T-helper 2 cell treated with Interferon-gamma antibody and Interleukin-4, amounts not matched to agents 100 ng/mL and 5 ng/mL, for 36 hours (primary cell): ENCODE data around the gene COX4I1. TPM values are rescaled to one million over a fixed set of nuclear protein-coding genes. Genes with fewer than 3 reads are reported as not detected.

ENCODE experiments used
- intact Hi-C: fragments of 100-400 bp; cut with micrococcal nuclease; formaldehyde crosslinking; loops from one replicate; pipeline ENCODE4 v1.15.1; 2023
- total RNA-seq: library from RNA; stranded (reverse); gene quantifications from 2 replicates; pipeline ENCODE4 v1.2.3, GENCODE V29; 2022

Gene COX4I1
- 434 and 448 TPM in 2 replicates for total RNA-seq

DNA sequence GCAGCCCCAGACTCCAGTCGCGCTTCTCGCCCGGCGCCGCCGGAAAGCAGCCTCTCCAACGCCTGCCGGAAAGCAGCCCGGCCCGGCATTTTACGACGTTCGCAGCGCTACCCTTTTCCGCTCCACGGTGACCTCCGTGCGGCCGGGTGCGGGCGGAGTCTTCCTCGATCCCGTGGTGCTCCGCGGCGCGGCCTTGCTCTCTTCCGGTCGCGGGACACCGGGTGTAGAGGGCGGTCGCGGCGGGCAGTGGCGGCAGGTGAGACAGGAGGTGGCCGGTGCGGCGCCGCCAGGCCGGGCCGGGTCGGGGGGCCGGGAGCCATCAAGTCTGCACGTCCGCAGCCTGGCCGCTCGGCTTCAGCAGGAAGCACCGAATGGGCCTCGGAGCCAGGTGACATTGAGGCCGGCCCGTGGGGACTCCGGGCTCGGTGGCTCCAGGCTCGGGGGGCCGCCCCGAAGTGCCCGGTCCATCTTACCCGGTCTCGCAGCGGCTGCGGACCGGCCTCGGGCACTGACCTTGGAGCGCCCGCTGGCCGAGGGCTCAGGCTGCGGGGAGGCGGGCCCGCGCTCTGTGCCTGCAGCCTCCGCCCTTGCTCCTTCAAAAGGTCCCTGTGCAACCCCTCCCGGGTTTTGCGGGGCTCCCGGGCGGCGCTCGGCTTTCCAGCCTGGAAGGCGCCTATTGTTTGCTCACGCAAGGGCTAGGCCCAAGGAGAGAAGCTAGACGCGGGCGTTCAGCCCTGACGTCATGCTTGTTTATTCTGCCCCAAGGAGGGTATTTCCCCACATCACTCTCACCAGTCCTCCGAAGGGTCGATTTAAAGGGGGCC is at the start of gene COX4I1, which contains the start of gene EMC8:
Gene COX4I1, plus strand, starts transcription at position 199 of the 824 bp plus-strand sequence. CDS start 1,511 bp downstream, outside the sequence.
Gene EMC8, minus strand, starts transcription at position 48 of the 824 bp plus-strand sequence. CDS start 249 bp downstream, outside the sequence.
- intact Hi-C loops: loop anchor here (1.0 to 10.0 kb wide), 4 partner anchors 112 to 755 kb away; partner anchors contain the start of genes GINS2 and MTHFSD

DNA sequence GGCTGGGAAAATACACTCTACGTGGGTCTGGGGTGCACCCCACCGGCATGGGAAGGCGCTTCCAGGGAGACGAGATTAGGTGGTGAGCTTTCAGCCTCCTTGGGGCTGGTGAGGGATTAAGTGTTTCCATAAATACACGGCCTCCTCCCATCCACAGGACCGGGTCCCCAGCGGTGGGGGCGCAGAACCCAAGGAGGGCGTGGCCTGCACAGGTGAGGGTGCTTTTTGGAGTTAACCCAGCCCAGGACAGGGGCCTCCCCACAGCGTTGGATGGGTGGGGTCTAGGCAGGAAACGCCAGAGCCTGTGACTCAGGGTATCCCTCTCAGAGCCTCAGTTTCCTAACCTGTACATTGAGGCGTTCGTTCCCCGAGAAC is 49.7 kb upstream of the COX4I1 start:
- intact Hi-C loops: no loop called here

DNA sequence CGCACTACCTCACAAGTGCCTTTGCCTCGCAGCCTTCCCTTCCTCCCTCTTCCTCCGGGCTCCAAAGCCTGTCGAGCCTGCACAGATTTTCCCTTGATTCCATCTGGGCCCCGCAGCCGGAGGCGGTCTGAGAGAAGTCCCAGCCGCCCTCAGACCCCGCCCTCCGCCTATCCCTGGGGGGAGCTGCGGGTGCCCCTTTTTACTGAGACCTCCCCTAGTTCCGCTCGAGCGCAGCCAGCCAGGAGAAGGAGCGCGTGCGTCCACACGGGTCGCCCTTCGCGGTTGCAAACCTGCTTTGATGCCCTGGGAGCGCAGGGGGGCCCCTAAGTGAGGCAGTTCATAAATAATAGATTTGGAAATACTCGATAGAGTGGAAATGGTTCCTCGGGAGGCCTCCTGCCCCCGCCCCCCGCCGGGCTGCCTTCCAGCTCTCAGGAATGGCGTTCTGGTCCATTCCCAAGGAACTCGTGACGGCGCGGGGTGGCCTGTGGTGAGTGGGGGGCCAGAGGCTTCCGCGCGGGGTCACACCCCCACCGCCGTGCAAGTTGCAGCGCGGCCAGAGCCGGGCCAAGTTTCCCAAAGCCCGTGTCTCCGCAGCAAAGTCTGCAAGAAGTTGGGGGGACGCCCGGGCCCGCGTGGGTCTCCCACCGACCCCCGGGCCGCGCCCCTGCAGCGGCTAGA is 49.2 kb upstream of the COX4I1 start:
- intact Hi-C loops: no loop called here

DNA sequence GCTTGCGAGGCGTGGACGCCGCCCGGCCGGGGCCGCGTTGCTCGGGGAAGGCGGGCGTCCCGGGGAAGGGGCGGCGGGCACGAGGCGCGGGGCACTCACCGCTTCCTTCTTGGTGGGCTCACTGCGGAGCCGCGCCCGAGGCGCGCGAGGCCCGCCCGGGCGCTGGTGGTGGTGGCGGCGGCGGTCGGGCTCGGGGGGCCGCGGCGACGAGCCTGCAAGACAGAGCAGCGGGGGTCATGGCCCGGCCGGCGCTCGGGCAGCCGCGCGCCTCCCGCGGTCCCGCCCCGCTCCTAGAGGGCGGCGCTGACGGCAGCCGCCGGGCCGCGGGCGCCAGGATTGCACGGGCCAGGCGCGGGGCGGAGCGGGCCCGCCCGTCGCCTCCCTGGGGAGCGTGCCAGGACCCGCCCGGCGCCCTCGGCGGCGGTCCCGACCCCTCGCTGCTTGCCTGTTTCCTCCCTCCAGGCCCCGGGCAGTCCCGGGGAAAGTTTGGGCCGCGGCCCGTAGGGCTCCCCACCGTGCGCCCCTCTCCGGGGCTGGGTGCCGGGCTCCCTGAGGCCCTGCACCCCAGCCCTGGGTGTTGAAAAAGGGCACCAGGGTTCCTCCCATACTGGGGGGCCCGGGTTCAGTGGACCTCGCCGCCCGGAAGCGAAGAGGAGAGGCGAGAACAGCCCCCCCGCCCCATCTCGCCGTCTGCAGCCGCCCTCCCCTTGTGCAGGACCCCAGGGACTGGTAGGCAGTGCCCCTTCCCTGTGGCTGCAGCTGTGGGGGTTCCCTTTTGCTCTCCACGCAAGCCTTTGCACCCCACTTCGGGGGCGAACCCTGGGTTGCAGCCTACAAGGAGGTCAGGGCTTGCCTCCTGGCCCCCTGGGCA is 48.4 kb upstream of the COX4I1 start, which contains the start of gene C16orf74:
Gene C16orf74, minus strand, starts transcription at position 270 of the 871 bp plus-strand sequence. CDS start 15,879 bp downstream, outside the sequence.
- intact Hi-C loops: no loop called here

DNA sequence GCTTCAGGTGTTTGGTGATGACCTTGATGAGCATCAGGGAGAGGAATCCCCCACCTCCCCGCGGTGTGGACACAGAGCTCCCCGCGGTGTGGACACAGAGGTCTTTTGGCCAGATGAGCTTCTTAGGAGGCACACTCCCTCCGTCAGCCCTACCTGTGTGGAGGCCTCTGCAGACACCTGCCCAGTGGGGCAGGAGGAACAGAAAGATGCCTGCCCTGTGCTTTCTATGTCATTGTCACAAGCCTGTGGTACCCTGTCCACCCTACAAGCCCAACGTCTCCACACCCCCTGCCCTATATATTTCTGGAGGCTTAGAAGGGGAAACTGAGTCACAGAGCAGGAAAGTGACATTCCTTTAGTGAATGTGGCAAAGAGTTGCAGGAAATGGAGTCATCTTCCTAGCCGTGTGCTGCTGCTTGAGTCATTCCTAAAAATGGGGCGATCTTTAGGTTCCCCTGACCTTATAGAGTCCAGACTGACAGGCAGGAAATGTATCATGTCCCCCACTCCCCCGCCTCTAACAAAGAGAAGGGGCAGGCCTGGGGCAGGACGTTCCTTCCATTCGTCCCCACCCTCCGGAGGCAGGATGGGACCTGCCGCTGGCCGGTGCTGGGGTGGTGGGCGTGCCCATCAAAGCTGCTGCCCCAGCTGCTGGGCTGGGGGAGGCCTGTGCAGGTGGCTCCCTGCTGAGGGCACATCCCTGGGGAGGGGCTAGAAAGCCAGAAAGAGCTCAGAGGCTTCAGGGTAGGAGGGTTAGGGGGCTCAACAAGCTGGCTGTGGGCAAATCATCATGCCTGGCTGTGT is 47.6 kb upstream of the COX4I1 start:
- intact Hi-C loops: no loop called here

DNA sequence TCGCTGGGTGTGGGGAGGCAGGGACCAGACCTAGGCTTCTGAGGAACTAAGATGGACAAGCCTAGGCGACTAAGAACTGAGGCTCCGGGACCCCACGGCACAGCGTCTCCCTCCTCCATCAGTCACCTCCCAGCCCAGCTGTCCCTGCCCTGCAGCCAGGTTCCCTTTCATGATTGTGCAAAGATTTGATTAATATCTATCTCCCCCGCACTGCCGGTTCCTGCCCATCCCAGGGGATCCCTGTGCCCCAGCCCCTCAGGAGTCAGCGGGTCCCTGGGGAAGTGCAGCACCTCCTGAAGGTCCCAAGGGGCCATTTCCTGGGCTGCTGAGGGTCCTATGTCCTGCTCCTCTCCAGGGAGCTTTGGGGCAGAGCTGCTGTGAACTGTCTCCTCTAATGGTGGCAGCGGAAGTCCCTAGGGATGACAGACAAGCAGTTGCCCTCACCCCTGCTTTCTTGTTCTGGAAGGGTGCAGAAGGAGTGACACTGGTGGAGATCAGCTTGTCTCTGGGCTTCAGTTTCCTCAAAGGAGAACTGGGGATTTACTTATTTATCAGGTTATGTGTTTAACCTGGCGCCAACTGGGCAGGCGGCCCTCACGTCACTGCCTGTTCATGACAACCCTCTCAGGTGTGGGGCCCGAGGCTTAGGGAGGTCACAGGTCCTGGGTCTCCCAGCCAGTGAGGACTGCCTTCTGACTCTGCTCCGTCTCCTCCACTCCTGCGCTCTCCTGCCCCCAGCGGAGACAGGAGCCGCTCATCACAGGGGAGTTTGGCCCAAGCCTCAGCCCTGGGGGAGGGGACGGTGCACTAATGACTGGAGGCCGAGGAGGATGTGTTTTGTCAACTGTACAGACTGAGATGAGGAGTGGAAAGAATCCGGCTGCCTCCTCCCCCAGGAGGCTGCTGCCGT is 46.7 kb upstream of the COX4I1 start:
- intact Hi-C loops: no loop called here

DNA sequence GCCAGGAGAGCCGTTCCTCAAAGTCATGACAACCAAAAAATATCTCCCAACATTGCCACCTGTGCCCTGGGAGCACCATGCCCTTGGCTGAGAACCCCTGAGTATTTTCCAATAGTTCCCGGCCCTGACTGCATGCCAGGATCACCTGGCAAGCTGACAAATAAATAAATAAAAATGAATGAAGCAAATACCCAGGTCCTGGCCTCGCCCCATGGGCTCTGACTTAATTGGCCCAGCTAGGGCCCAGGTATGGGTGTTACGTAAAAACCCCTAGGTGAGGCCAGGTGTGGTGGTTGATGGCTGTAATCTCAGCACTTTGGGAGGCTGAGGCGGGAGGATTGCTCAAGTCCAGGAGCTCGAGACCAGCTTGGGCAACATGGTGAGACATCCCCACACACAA is 45.9 kb upstream of the COX4I1 start:
- intact Hi-C loops: no loop called here

DNA sequence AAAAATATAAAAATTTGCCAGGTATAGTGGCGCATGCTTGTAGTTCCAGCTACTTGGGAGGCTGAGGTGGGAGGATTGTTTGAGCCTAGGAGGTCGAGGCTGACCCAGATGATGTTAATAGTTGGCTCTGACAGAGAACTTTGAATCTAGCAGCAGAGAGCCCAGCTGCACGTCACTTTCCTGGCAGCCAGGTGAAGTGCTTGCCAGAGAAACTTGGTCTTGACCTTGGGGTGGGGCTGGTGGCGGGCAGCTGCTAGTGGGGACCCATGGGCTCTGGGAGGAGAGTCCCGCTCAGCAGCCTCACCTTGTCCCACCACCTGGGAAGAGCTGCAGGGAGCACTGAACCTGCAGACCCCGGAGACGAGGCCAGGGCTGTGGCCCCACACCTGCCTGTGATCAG is 45.5 kb upstream of the COX4I1 start:
- intact Hi-C loops: no loop called here

DNA sequence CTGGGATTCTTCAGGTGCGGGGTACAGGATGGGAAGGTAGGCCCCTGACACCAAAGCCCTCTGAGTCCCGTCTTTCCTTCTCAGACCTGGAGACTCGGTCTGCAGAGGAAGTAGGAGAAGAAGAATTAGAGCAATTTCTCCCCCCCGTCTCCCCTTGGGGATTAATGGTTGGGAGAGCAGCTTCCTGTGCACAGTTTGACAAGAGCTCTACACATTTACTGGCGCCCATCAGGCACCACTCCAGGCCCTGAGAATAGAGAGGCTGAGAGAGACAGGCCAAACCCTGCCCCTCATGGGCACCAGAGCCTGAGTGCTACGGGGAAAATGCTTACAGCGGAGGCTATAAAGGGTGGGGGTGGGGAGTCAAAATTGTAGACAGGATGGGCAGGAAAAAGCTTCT is 45.1 kb upstream of the COX4I1 start:
- intact Hi-C loops: no loop called here

DNA sequence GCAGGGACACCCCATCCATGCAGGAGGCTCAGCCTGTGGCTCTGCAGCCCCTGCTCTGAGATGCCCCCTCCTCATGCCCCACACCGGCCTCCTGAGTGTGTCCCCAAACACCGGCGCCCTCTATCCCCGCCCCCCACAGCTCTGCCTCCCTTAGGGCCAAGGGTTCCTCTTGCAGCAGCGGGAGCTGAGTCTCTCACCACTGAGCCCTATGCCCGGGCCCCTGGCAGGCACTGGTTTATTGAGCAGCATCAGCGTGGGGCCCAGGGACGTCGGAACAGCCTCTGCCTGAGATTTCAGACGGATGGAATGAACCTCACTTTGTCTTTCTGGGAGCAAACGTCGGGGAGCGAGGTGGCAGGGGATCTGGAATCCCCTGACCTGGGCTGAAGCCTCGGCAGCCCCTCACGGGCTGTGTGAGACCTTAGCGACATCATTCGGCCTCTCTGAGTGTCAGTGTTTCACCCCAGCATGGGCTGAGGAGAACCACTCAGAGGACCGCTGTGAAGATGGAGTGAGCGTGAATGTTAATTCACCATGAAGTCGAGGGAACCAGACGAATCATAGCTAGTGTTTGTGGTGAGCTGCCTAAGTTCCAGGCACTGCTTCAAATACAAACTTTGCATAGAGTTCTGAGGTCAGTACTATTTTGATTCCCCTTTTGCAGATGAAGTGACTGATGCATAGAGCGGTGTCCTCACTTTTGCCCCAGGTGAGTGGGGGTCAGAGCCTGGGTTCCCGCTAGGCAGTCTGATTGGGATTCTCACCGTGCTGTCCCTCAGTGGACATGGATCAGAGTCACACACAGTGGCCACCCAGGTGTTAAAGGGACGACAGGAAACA is 43.3 kb upstream of the COX4I1 start:
- intact Hi-C loops: no loop called here

DNA sequence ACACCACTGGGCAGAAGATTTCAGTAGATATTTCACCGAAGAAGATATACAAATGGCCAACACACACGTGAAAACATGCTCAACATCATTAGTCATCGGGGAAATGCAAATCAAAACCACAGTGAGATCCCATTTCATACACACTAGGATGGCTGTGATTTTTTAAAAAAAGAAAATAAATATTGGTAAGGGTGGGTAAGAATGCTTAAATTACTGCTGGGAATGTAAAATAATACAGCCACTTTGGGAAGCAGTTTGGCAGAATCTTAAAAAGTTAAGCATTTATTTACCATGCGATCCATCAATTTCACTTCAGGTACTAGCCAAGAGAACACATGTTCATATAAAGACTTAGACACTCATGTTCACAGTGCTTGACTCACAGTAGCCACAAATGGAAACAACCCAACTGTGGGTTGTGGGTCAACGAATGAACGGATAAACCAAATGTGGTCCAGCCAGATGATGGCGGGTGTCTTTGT is 42.1 kb upstream of the COX4I1 start:
- intact Hi-C loops: no loop called here

DNA sequence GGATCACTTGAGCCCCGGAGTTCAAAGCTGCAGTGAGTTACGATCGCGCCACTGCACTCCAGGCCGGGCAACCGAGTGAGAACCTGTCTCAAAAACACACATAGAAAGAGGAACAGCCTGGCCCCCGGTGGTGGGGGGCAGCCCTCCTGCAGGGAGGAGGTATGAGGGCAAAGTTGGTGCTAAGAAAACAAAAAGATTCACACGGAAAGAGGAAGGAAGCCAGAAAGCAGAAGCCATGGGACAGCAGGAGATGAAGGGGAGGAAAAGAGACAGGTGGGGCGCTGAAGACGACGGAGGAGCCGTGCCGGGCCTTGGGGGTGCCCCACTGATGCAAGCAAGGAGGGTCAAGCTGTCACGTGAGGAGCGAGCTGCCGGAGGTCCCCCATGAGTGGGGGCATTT is 40.4 kb upstream of the COX4I1 start:
- intact Hi-C loops: no loop called here

DNA sequence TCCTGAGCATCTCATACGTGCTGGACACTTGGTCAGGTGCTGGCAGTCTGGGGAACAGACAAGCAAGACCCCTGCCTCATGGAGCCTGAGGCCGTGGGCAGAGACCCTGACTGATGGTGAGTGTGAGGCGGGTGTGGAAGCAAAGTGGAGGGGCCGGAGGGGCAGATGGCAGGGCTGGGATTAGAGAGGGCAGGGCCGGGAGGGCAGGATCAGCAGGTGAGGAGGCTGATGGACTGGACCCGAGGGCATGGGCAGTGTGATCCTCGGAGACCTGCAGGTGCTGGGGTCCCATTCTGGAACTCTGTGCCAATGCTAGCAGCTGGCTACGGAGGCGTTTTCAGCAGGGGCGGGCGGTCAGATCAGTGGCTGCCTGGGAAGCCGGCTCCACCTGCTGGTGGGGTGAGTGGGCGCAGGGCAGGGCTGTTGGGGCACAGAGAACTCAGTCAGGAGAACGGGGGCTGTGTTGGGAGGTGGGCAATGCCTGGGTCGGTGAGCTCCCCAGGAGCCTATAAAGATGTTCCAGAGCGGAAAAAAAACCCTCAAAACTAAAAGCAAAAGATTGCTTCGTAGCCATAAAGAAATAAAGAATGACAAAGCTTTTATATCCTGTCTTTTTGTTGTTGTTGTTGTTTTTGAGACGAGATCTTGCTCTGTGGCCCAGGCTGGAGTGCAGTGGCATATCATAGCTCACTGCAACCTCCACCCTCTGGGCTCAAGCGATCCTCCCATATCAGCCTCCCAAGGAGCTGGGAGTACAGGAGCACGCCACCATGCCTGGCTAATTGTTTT is 39.7 kb upstream of the COX4I1 start:
- intact Hi-C loops: no loop called here

DNA sequence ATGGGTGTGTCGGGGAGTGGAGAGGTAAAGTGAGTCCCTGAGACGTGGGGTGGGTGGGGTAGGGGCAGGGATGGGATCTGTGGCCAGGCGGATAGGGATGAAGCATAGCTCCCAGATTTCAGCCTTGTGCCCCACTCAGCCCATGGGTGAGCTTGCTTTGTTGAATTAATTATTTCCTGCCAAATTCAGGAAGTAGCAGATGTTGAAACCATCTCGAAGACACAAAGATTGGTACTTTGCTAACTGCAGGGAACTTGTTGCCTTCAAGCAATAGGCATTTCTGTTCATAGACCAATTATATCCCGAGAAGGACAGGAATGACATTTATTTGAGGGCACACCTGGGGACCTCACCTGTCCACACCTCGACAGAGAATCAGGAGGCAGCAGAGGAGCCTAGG is 37.6 kb upstream of the COX4I1 start:
- intact Hi-C loops: no loop called here

DNA sequence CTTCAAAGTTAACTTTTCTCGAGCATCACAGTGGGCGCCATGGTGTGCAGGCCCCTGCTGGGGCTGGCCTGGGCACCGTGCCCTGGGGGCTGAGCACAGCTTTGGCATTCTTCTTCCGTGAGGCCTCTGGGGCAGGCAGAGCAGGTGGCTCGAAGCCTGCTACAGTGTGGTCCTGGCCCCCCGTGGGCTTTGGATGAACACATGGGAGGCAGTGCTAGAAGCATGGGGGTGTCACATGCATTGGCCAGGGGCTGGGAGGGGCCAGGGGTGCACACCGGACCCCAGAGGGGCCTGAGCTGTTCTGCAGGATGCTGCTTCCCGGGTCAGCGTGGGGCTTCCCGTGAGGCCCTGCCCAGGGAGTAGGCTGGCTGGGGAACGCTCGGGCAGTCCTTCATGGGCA is 36.5 kb upstream of the COX4I1 start:
- intact Hi-C loops: no loop called here

DNA sequence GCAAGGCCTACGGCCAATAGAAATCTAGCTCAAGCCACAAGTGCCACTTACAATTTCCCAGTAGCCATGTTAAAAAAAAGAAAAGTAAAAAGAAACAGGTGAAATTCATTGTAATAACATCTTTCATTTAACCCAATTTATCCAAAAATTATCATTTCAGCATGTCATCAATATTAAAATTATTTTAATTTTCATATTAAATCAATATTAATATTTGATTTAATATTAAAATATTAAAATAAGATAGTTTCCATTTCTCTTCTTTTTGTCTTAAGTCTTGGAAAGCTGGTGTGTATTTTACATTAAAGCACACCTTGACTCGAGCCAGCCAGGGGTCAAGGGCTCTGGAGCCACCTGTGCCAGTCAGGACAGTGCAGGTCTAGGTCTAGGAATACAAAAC is 35.9 kb upstream of the COX4I1 start:
- intact Hi-C loops: no loop called here

DNA sequence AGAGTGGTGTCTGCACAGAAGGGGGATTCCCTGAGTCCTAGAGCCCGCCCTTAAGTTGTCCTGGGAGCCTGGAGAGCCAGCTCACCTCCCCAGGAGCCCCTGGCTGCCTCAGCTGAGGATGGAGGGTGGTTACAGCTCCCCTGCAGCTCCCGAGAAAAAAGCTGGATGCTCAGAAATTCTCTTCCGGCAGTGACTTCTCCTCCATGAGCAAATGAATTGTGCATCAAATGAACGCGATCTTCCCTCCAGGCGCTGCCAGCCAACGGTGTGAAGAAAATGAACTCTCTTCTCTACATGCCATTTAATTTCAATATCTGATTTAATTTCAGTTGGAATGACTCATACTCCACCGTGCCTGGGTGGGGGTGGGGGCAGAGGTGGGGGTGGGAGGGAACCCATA is 34.3 kb upstream of the COX4I1 start:
- intact Hi-C loops: no loop called here

DNA sequence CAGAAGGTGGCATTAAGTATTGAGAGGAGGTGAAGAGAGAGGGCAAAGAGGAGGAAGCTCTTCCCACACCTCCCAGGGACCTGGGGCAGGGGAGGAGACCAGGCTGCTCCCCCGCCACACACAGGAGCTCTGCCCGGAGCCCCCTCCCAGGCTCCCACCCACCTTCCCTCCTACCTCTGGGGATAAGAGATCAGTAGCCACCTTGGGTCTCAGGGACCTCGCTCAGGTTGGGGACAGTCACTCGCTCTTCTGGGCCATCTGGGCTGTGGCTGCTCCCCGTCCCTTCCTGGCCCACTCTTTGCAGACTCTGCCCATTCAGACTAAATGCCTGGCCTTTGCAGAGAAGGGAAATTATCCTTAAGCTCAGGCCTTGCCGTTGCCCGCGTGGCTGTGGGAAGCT is 33.7 kb upstream of the COX4I1 start:
- intact Hi-C loops: no loop called here
